ENCODE data around the gene IER5L.
"Not testable (repeated sequence)": the region's sequence is repeated elsewhere in the genome, so short reads cannot be mapped to it uniquely, and the experiment has no call there.

The IER5L gene

GRCh38 chr9:129178568-129179382 is 714 bp upstream of the IER5L start:
- no peak for DNase-seq (ENCODE audit: low read depth)

GRCh38 chr9:129177443-129177790 is 644 bp downstream of the IER5L start:
- no peak for DNase-seq (ENCODE audit: low read depth)

- no peak for DNase-seq (ENCODE audit: low read depth)
Observed at GRCh38 chr9:129176701-129177442, 1.2 kb downstream of the IER5L start.

GRCh38 chr9:129175825-129176633 is 2.0 kb downstream of the IER5L start:
- peak; percentile 55 for DNase-seq (ENCODE audit: low read depth)

DNA sequence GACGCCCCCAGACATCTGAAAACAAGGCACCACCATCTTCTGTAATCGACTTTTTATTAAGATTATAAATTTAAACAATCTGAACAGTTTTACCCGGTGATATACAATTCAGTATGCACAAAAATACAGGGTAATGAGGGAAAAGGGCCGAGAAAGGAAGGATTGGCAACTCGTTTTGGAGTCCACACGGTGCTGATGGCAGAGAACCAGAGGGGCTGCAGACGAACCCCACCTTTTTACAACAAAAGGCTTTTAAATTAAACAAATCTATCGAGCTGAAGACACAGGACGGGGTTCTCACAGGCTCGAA is 2.6 kb downstream of the IER5L start:
- DNase-seq (ENCODE audit: low read depth): no peak

- DNase-seq (ENCODE audit: low read depth): peak; percentile 58
Observed at GRCh38 chr9:129174724-129175514, 3.1 kb downstream of the IER5L start.

DNA sequence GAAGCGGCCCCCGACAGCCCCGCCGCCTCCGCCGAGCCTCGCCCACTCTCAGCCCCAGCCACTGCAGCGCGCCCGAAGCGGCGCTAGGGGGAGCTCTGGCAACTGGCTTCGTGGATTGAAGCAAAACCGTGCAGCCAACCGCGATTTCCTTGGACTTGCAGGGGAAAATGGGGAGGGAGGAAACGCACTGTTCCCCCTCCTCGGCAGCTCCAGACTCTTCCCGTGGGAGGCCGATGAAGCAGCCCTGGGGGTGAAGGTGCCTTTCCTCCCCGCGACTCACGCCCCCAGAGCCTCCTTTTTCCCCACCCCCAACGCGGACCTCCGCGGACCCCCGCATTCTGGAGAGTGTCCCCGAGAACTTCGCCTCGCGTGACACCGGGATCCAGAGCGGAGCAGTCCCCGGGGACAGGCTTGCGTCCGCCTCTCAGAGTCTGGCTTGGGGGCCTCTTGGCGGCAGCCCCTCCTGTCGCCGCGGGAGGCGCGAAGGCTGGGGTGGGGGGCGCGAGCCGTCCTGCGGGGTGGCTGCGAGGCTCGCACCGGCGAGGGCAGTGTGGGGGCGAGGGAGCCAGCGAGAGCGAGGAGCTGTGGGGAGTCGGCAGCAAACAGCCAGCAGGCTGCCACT is 3.8 kb downstream of the IER5L start:
- peak; percentile 58 for DNase-seq (ENCODE audit: low read depth)

DNA sequence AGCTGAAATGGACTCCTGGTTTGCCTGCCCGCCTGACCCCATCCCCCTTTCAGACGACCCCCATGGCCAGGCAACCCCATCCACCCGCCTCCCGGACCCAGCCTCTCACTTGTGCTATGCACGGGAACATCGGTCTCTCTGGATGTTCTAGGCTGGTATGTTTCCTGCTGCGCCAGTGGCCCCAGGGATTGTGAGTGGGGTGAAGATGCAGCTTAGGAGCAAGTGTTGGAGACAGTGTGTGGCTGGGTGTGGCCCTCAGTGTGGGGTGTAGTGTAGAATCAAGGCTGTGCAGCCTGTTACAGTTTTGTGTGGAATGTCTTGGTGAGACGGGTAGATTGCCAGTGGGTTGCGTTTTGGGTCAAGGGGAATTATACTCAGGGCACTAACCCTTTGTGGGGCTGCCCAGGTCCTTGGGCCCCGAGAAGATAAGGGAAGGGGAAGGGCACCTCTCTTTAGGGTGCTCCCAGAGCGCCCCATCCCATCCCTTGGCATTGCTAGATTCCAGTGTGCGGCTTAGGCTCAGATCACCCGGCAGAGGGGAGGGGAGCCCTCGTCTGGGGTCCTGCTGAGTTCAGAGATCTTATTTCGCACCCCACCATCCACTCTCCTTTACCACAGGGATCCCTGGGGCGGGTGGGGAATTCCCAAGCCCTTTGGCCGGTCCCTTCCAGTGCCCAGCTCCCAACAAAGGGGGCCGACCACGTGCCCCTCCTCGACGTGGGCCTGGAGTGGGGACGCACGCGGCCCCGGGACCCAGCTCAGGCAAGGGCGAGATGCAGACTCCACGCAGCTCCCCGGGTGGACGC is 4.6 kb downstream of the IER5L start:
- no peak for DNase-seq (ENCODE audit: low read depth)

DNA sequence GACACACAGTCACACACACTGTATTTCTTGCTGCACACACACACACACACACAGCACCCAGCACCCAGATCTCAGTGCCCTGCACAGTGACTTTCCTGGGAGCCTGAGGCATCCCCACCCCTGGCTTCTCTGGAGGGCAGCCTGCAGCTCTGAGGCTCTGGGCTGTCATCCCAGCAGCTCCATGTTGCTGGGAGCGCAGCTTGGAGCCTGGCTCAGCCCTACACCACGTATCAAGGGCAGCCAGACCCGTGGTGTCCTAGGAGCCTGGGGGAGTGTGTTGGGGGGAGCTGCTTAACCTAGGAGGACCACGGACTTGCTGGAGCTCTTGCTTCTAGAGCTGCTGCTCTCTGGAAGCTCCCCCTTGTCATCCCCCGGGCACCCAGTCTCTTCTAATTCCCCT is 5.2 kb downstream of the IER5L start:
- no peak for DNase-seq (ENCODE audit: low read depth)

- no peak for DNase-seq (ENCODE audit: low read depth)
Observed at GRCh38 chr9:129171993-129172751, 5.9 kb downstream of the IER5L start.

DNA sequence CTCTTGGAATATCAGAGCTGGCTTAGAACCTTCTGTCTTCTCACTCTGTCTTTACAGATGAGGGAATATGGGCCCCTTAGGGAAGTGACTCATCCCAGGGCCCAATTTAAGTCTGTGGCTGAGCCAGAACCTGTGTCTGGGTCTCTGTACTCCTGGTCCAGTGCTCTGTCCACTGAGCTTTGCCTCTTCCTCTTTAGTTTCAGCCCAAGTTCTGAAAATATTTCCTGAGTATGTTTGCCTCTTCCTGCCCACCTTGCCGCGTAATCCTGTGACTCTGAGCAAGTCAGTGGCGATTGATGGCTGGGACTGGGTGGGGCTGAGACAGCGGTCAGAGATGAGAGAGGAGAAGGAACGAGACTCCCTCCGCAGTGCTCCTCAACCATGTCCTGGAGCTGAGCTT is 7.8 kb downstream of the IER5L start:
- no peak for DNase-seq (ENCODE audit: low read depth)

DNA sequence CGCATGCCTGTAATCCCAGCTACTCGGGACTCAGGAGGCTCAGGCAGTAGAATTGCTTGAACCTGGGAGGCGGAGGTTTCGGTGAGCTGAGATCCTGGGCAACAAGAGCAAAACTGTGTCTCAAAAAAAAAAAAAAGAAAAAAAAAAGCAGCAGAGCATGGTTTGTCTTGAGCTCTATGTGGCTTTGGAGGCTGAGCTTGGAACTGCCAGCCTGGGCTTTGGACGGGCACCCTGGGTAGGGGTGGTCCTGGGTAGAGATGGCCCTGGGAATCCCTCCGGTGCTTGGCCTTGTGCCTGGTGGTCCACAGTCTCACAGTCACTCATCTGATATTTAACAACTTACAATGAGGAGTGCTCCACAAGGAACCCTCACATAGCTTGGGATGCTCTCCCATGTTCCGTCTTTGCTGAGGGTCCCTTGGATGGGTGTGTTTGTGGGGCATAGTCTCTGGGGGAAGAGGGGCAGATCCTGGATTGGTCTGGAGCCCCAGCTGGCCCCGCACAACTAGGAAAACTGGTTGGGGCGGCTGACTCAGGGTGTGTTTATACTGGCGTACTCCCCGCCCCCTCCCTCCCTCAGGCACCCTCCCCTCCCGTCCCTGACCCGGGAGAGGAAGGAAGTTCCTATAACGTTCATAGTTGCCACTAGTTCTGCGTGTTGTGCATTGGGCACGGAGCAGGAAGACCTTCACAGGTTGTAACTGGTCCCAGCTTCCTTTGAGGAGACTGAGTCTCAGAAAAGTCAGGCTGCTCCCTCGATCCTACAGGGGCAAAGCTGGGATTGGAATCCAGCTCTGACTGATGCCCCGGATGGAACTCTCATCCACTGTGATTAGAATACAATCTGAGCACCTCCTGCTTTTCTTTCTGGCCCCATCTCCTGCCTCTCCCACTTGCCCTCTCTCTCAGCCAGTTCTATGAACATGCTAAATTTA is 11.2 kb downstream of the IER5L start:
- DNase-seq (ENCODE audit: low read depth): peak; percentile 49

GRCh38 chr9:129165198-129165597 is 12.9 kb downstream of the IER5L start:
- DNase-seq (ENCODE audit: low read depth): no peak

DNA sequence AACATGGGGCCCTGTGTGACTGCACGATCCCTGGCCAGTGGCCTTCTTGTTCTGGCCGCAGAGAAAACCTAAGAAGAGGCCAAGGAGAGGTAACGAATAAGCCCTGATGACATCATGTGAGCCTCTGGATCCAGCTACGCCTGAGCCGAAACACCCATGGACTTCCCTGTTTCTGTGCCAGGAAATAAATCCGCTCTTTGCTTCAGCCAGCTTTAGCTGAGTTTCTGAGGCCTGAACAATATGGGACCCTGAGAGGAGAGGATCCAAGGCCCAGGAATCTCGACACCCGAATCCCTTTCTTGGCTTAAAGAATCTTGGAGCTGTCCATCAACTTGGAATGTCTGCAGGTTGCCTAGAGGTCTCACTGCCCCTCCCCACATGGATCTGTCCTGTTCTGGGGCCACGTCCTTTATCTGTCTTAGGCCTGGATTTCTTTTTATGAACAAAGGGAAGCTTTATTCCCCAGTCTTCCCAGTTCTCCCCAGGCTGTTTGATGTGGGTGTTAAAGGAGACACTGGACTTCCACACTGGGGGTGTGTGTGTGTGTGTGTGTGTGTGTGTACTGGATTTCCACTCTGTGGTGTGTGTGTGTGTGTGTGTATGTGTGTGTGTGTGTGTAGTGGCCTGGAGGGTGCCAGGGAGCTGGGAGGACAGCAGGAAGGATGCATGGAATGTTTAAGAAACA is 13.7 kb downstream of the IER5L start:
- DNase-seq (ENCODE audit: low read depth): no peak

- DNase-seq (ENCODE audit: low read depth): no peak
Observed at GRCh38 chr9:129163753-129164152, 14.3 kb downstream of the IER5L start.

GRCh38 chr9:129163198-129163670 is 14.8 kb downstream of the IER5L start:
- DNase-seq (ENCODE audit: low read depth): not testable (repeated sequence)

DNA sequence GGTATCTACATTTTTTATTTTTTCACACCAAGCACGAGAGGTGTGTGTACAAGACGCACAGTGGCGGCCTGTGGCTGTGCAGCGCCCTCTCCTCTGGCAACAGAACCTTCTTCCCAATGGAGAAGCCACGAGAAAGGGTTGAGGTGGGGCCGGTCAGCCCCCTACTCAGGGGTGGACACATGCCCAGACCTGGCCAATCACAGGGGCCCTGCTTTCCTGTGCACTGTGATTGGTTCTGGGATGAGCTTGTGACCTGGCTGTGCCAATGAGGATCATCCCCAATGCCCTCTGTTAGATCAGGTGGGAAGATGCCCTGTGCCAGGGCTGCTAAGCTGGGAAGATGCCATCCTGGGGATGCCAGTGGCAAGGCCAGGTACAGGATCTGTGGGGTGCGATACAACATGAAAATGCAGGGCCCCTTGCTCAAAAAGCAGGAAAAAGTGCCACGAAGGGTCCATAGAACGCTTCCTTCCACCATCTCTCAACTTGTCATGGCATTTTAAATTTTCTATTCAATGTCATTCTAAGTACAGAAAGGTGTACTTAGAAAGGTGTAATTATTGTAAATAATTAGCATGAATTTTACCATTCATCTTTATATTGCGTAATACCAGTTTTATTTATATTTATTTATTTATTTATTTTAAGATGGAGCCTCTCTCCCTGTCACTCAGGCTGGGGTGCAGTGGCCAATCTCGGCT is 15.4 kb downstream of the IER5L start:
- no peak for DNase-seq (ENCODE audit: low read depth)

DNA sequence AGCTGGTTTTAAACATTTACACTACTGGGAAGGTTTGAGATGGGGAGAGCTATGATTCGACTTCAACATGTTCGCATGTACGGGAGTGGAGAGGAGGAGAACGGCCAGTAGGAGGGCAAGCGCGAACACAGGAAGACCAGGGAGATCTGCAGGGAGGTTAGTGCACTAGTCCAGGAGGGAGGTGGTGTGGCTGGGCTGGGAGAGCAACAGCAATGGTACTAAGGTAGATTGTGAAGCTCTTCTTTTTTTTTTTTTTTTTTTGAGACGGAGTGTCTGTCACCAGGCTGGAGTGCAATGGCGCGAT is 16.6 kb downstream of the IER5L start:
- no peak for DNase-seq (ENCODE audit: low read depth)
